Measurements from ENCODE around the gene CYP4A22.

DNA sequence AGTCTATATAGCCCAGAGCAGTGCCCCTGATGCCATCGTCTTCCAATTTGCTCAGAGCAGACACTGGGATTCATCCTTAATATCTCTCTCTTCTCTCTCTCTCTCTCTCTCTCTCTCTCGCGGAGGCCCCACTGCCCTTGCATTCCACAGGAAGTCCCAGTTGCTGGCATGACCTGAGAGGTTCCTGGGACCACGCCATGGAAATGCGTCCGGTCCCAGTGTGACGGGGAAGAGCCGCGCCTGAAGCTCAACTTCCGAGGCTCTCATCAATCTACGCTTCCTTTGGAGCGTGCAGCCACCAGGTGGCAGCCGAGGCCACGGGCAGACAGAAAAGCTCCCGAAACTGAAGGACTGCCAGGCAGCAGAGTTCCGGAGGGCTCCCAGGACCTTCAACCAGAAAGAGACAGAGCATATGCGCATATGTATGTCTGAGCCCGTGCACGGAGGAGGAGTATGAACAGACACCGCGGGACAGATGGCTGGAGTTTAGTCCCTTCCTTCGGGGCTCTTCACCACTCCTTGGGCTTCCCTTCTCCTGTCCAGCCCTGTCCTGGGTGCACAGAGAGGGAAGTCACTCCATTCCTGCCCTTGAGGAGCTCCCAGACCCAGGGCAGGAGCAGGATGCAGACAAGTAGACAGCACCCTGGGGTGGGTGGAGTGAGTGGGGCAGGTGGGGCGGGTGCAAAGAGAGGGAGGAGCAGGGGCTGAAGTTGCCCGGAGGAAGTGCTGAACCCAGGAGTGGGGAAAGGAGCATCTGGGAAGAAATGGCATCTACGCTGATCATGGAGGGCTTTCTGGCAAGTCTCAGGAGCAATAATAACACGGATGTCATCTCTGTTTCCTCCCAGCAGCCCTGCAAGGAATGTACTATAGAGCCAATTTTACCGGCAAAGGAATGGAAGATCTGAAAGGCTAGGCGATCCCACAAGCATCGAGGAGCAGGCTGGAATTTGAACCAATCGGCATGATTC lies 42.1 kb downstream of the CYP4A22 start:
- TF ChIP-seq, protein P1, sequence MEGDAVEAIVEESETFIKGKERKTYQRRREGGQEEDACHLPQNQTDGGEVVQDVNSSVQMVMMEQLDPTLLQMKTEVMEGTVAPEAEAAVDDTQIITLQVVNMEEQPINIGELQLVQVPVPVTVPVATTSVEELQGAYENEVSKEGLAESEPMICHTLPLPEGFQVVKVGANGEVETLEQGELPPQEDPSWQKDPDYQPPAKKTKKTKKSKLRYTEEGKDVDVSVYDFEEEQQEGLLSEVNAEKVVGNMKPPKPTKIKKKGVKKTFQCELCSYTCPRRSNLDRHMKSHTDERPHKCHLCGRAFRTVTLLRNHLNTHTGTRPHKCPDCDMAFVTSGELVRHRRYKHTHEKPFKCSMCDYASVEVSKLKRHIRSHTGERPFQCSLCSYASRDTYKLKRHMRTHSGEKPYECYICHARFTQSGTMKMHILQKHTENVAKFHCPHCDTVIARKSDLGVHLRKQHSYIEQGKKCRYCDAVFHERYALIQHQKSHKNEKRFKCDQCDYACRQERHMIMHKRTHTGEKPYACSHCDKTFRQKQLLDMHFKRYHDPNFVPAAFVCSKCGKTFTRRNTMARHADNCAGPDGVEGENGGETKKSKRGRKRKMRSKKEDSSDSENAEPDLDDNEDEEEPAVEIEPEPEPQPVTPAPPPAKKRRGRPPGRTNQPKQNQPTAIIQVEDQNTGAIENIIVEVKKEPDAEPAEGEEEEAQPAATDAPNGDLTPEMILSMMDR (IDR thresholded peaks at IDR 0.05): peak; percentile 44 to 98 (median 90)
- TF ChIP-seq POLR2A (IDR thresholded peaks at IDR 0.05): no peak

Data from esophagus squamous epithelium (tissue), 4 donors.